ENCODE data around the gene EHMT1. TPM values are rescaled to one million over a fixed set of nuclear protein-coding genes. Genes with fewer than 3 reads are reported as not detected.

Gene EHMT1
- total RNA-seq, 2 donors from 2014 or later, result 24.1 to 34.6 TPM

DNA sequence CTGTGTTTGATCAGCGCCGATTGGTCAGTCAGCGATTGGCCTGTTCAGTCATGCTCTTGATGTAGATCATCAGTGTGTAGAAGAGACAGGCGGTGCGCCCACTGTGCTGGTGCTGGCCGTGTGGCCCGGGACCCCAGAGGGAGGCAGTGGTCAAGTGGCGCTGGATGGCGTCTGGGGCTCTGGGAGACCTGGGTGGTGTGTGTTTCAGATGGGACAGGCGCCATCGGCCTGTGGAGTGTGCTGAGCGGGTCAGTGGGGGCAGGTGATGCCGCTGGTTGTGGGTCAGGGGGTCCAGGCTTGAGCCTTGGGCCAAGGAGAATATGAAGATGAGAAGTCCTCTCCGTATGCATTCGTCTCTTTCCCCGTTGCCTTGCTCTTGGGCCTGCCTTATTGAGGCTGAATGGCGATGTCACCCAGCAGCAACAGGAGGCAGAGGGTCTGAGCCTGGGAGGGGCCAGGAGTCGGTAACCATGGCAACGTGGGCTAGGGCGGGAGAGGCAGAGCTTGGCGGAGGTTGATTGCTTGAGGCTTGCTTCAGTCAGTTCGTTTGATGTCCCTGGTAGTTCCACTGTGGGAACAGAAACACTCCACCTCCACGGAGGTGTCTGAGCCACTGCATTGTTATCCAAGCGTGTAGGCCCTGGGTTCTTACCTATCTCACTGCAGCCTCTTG lies 141.0 kb downstream of the EHMT1 start:
- Histone ChIP-seq H3K27me3 (no peaks in the 10 kb centered on the region), H3K4me3 (no peak overlapping the region), H3K27ac (no peak overlapping the region), H3K4me1 (no peaks in the 10 kb centered on the region), H3K9me3 (peaks cover 0 to 6% of the 10 kb centered on the region in 2 donors), H3K36me3 (peaks cover 57% of the 10 kb centered on the region)
- DNase-seq (ENCODE audit: low spot score), result no peak
- TF ChIP-seq, protein P1, sequence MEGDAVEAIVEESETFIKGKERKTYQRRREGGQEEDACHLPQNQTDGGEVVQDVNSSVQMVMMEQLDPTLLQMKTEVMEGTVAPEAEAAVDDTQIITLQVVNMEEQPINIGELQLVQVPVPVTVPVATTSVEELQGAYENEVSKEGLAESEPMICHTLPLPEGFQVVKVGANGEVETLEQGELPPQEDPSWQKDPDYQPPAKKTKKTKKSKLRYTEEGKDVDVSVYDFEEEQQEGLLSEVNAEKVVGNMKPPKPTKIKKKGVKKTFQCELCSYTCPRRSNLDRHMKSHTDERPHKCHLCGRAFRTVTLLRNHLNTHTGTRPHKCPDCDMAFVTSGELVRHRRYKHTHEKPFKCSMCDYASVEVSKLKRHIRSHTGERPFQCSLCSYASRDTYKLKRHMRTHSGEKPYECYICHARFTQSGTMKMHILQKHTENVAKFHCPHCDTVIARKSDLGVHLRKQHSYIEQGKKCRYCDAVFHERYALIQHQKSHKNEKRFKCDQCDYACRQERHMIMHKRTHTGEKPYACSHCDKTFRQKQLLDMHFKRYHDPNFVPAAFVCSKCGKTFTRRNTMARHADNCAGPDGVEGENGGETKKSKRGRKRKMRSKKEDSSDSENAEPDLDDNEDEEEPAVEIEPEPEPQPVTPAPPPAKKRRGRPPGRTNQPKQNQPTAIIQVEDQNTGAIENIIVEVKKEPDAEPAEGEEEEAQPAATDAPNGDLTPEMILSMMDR (IDR thresholded peaks at IDR 0.05), result no peak

DNA sequence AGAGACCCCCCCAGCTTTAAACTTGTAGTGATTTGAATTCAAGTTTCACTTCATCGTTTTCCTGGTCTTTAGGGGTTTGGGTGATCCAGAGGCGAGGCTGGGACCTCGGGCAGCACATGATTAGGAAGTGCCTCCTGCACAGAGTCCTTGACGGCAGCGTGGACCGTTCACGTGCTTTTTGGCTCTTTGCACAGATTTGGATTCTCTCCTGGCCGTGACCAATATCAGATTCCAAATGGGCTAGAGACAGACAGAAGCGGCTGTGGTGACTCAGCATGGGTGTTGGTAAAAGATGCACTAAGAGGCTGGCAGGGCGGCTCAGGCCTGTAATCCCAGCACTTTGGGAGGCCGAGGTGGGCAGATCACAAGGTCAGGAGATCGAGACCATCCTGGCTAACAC lies 141.6 kb downstream of the EHMT1 start:
- Histone ChIP-seq H3K9me3 (peaks cover 0 to 3% of the 10 kb centered on the region in 2 donors), H3K27ac (no peak overlapping the region), H3K36me3 (peaks cover 55% of the 10 kb centered on the region), H3K4me3 (no peak overlapping the region), H3K4me1 (no peaks in the 10 kb centered on the region), H3K27me3 (no peaks in the 10 kb centered on the region)
- TF ChIP-seq, protein P1 (IDR thresholded peaks at IDR 0.05), result no peak
- no peak for DNase-seq (ENCODE audit: low spot score)

DNA sequence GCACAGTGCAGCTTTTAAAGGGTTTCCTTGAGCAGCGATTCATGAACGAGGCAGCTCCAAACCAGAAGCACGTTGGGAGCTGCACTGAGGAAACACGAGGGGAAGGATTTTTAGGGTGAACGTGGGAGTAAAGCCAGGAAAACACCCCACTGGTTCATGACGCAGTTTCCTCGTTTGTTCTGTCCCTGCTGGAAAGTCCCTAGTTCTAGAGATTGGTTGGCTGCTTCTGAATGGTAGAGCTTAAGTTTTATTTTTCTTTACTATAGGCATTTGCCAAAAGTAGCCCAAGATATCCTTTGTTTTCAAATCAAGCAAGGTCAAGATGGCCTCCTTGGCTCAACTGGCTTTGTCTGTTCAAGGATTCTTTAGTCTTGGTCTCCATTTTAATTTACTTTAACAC lies 142.2 kb downstream of the EHMT1 start:
- Histone ChIP-seq H3K9me3 (no peaks in the 10 kb centered on the region), H3K27me3 (no peaks in the 10 kb centered on the region), H3K4me3 (no peak overlapping the region), H3K4me1 (no peaks in the 10 kb centered on the region), H3K27ac (no peak overlapping the region), H3K36me3 (peaks cover 52% of the 10 kb centered on the region)
- DNase-seq (ENCODE audit: low spot score), result no peak
- TF ChIP-seq, protein P1 (IDR thresholded peaks at IDR 0.05), result no peak

DNA sequence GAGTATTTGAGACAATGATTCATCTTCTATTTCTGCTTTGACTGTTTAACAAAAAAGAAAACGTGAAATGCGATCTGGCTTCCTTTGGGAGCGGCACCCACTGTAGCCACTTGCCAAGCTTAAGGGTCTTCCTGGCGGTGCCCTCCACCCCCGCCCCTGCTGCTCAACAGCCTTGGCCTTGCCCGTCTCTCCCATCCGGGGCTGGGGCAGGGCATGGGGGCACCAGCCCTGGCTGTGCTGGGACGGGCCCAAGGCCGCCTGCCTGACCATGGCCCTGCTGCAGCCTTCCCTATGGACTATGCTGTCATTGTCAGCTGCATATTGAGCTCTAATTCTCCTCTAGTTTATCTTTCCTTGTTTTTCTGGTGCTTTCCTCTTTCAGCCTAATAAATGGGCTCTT lies 143.0 kb downstream of the EHMT1 start:
- H3K27ac ChIP-seq, result no peak overlapping the region
- no peaks in the 10 kb centered on the region for H3K27me3 ChIP-seq
- H3K9me3 ChIP-seq, result no peaks in the 10 kb centered on the region
- DNase-seq (ENCODE audit: low spot score), result no peak
- TF ChIP-seq, protein P1 (IDR thresholded peaks at IDR 0.05), result no peak
- H3K36me3 ChIP-seq, result peaks cover 55% of the 10 kb centered on the region
- H3K4me1 ChIP-seq, result no peaks in the 10 kb centered on the region
- no peak overlapping the region for H3K4me3 ChIP-seq

DNA sequence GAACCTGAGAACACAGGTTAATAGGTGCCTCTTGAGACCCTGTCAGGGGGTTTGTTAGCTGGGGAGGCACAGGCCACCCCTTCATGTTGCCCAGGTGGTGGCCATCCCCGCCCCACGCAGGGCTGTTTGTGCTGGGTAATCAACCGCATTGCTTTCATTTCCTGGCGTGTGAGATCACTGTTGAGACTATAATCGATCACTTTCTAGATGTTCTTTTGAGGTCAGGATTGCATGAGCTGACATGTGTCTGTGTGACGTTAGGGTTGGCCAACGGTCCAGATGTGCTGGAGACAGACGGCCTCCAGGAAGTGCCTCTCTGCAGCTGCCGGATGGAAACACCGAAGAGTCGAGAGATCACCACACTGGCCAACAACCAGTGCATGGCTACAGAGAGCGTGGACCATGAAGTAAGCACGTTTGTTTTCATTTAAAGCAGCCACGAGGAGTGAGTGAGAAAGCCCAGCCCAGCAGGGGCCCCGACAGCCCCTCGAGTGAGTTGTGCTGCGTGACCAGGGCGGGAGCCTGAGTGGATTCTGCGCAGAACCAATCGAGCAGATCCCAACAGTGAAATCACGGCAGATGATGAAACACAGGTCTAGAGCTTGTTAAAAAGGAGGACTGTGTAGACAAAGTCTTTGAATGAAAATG lies 143.7 kb downstream of the EHMT1 start:
- no peak for DNase-seq (ENCODE audit: low spot score)
- H3K4me1 ChIP-seq, result no peaks in the 10 kb centered on the region
- TF ChIP-seq, protein P1 (IDR thresholded peaks at IDR 0.05), result no peak
- no peak overlapping the region for H3K4me3 ChIP-seq
- no peaks in the 10 kb centered on the region for H3K9me3 ChIP-seq
- H3K27me3 ChIP-seq, result no peaks in the 10 kb centered on the region
- H3K36me3 ChIP-seq, result peaks cover 60% of the 10 kb centered on the region
- H3K27ac ChIP-seq, result no peak overlapping the region

All from right atrium auricular region (tissue), 2 donors.